ENCODE results near the gene EXOC6B. TPM values are rescaled to one million over a fixed set of nuclear protein-coding genes. Genes with fewer than 3 reads are reported as not detected.

The EXOC6B gene
- total RNA-seq, 2 donors from 2014 or later: 48.2 to 65.4 TPM

DNA sequence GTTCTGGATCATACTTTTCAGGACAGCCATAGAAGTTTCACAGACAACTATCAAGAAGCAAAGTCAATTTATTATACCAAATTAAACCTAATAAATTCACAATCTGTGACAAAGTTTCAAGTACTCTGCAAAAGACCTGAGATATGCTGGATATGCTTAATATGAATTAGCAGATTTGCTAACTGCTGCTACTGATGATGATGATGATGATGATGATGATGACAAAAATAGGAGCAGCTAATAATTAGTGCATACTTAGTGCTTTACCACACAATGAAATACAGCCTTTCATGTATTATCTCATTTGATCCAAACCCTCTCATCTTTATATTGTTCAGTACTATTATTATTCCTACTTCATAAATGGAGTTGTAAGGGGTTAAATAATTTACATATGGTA lies 462.4 kb downstream of the EXOC6B start:
- DNase-seq (ENCODE audit: low spot score): no peak

DNA sequence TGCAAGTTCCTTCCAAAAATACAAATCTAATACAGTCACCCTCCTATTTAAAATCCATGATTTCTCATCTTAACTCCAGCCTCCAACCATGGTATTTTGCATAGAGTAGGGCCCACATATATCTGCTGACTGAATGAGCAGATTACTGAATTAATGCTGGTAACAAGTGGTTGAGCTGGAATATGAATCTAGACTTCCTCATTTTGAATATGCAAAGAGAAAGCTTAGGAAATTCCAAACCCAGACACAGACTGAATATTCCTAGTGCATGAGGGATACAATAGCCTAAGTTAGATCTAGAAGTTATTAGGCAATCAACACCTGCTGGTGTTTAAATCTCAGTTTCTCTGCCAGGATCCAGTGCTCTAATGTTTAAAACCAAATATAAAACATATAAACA lies 463.1 kb downstream of the EXOC6B start:
- intact Hi-C loops (cut with DNase I): no loop called here
- no peak for DNase-seq (ENCODE audit: low spot score)

More for the DNA sequence above, 462.4 kb downstream of the EXOC6B start:
- intact Hi-C loops (cut with DNase I): no loop called here

DNA sequence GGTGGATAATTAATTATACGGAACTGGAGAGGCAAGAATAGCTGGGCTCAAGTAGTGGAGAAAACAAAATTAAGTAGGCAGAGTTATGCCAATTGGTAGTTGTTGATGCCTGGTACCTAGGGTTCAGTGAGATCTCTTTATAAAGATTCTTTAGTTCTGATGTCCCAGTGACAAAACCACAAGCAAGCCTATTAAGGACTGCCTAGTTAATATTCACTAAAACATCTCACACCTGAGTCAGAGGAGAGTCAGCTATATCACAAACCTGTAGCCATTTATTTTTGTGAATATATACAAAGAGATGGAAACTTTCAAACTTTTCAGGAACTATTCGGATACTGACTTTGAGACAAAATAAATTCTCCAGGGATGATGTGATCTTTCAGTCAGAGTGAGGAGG lies 464.3 kb downstream of the EXOC6B start:
- no peak for DNase-seq (ENCODE audit: low spot score)
- intact Hi-C loops (cut with DNase I): no loop called here

DNA sequence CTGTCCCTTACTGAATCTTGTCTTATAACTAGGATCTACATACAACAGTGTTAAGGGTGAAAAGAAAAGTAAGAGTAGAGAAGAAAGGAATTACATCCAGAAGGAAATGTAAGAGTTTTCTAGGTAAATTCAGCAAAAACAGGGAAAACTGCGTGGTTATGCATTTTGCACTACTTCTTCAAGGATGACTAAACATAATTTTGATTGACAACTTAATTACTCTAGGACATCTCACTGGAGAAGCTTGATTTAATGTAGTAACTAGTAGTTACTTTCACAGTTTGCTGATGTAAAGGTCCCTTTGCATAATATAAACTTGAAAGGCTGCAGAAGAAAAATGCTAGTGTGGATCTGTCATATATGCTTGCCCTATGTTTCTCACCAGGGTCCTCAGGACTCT lies 464.8 kb downstream of the EXOC6B start:
- DNase-seq (ENCODE audit: low spot score): no peak
- intact Hi-C loops (cut with DNase I): no loop called here

DNA sequence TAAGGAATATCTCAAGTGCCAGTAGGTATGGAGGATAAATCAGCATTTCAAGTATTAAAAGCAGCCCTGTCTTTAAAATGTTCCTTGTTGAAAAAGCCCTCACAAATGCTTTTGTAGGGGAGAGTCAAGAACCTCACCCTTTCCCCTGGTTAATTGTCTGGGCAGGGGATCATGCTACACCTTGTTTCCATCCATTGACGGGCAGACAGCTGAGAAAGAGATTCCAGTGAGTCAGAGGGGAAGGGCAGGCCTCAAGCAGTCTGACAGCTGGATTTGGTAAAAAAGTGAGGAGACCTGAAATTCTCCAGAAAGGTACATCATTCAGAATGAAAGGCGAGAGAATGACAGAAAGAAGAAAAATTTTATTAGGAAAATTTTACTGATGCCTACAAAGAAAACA lies 475.0 kb downstream of the EXOC6B start:
- DNase-seq (ENCODE audit: low spot score): no peak
- intact Hi-C loops (cut with DNase I): loop anchor here in 1 of 2 donors (10.0 kb wide), 1 partner anchor 1744 kb away; no protein-coding TSS in a partner anchor

- no peak for DNase-seq (ENCODE audit: low spot score)
- intact Hi-C loops (cut with DNase I): no loop called here
Measured at GRCh38 chr2:72349016-72349415, 476.8 kb downstream of the EXOC6B start.

- intact Hi-C loops (cut with DNase I): no loop called here
- DNase-seq (ENCODE audit: low spot score): no peak
Measured at GRCh38 chr2:72347081-72347480, 478.8 kb downstream of the EXOC6B start.

- no peak for DNase-seq (ENCODE audit: low spot score)
- intact Hi-C loops (cut with DNase I): no loop called here
Measured at GRCh38 chr2:72341639-72342038, 484.2 kb downstream of the EXOC6B start.

DNA sequence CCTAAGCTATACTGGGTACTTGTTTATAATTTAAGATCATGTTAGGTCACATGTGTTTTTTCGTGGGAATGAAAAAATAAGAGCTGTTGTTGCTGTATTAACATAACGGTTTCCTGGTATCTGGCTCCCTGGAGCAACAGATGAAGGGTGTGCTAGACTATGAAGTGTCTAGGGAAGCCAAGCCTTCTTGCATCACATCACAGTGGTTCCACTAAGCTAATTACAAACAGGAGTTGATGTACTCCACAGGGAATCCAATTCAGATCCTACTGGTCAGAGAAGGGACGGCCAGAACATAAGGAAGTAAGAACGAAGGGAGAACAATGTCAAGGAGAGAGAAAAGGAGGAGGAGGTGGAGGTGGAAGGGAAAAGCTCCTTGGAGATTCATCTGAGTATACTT lies 485.2 kb downstream of the EXOC6B start:
- no peak for DNase-seq (ENCODE audit: low spot score)
- intact Hi-C loops (cut with DNase I): no loop called here

GRCh38 chr2:72338076-72338475 lies 487.8 kb downstream of the EXOC6B start:
- intact Hi-C loops (cut with DNase I): no loop called here
- DNase-seq (ENCODE audit: low spot score): no peak

DNA sequence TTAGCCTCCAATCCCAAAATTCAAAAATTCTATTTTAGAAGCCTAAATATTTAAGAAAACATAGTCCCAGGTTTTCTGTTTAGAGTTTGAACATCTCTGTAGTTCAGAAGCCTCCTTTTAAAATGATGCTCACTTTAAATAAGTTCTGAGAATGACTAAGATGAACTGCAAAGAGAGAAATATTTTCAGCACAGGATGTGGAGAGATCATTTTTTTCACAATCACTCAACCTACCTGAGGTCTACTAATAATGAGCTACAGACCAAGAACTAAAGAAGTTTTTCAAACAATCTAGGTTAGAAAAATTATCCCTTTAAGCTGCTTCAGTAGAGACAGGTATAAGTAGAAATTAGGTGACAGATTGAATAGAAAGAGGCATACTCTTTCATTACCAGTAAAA lies 493.1 kb downstream of the EXOC6B start:
- no peak for DNase-seq (ENCODE audit: low spot score)

DNA sequence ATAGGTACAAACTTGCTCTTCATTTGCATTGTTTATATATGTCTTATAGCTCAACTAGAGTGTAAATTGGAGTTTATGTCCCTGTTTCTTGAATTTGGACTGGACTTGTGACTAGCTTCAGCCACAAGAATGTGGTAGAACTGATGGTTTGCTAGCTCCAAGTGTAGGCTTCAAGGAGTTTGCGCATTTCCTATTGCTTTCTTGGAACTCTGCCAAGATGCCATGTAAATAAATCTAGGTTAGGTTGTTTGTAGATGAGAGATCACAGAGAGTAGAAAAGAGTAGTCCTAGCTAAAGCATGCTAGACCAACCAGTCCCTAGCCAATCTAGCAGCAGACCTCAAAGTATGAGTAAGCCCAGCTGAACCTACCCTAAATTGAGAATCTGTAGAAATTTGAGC lies 495.2 kb downstream of the EXOC6B start:
- intact Hi-C loops (cut with DNase I): no loop called here
- DNase-seq (ENCODE audit: low spot score): no peak

More for the DNA sequence above, 493.1 kb downstream of the EXOC6B start:
- intact Hi-C loops (cut with DNase I): no loop called here

DNA sequence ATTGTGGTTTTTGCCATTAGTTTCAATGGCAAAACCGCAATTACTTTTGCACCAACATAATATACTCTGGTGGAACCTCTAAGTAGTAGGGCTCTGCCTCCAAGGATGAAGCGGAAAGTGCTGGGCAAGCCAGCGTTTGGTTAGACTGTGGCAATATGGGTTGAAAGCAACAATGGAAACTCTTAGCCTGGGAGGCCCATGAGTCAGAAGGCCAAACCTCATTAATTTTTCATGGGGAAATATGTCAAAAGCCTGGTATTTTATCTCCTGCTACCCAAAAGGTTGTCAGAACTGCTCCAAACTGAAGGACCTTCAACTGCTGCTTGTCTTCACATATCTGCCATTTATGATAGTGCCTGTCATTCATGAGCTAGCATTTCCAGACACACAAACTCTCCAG lies 499.1 kb downstream of the EXOC6B start:
- DNase-seq (ENCODE audit: low spot score): peak; percentile 38
- intact Hi-C loops (cut with DNase I): no loop called here

DNA sequence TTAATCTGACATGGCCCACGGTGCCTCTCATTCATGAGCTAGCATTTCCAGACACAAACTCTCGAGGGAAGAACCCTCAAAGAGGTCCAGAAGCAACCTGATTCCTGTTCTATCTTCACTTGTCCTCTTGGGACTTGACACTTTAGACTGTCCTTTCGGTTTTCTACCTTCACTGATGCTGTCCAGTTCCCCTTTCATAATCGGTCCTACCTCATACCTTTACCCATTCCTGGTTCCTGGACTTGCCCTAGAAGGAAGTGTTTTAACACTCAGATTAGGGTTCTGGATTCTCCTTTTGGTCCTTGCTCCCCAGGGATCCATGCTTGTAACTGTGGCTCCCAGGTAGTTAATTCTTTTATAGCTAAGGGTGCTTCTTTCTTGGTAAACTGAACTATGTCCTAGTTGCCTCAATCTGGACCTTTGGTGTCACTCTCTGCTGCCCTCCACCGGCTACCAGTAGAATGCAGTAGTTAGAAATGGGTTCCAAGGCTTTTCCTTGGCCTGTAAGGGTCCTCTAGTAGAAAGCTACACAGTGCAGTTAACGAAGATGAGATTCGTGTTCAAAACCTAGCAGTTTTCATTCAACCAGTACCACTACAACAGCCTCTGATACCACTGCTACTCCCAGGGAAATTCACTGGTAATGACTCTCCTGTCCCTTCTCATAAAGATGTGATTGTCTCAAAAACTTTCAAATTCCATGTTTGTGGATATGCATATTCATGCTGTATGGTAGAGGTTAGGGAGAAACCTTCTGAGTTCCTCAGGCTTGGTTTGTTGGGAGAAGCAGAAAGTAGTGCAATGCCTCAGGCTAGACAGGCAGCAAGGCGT lies 500.0 kb downstream of the EXOC6B start:
- DNase-seq (ENCODE audit: low spot score): no peak
- intact Hi-C loops (cut with DNase I): no loop called here

DNA sequence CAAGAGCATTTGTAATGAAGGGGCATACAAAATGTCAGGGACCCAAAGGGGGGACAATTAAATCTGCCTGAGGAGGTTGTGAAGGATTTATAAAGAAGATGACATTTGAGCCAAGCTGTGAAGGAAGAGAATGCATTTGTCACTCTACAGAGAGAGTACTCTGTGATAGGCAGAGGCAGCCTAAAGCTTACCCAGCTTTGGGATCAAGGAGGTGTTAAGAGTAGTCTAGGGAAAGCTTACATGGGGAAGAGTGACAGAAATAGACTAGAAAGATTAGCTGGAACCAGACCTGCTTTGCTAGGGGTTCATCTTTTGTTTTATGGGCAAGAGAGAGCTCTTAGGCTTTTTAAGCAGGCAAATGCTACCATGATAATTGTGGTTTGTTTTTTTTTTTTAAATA lies 509.1 kb downstream of the EXOC6B start:
- intact Hi-C loops (cut with DNase I): no loop called here
- DNase-seq (ENCODE audit: low spot score): no peak

- peak; percentile 47 for DNase-seq (ENCODE audit: low spot score)
- intact Hi-C loops (cut with DNase I): no loop called here
Measured at GRCh38 chr2:72300147-72300684, 525.6 kb downstream of the EXOC6B start.

- intact Hi-C loops (cut with DNase I): no loop called here
- DNase-seq (ENCODE audit: low spot score): no peak
Measured at GRCh38 chr2:72293620-72294019, 532.2 kb downstream of the EXOC6B start.

- no peak for DNase-seq (ENCODE audit: low spot score)
- intact Hi-C loops (cut with DNase I): no loop called here
Measured at GRCh38 chr2:72292433-72292832, 533.4 kb downstream of the EXOC6B start.

DNA sequence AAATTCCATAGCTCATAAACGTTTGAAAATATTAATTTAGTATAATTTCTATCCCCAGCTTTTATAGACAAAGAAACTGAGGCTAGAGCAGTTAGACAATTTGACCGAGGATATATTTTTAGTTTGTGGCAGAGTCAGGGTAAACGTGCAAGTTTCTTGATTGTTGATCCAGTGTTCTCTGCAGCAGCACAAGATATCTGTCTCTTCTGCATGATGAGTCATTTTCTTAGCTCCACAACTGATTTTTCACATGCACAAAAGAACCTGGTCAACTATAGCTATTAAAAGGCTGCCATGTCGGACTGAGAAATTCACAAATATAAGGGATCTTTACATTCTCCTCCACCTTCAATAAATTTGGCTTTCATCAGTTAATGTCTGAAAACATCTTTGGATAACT lies 534.8 kb downstream of the EXOC6B start:
- intact Hi-C loops (cut with DNase I): no loop called here
- no peak for DNase-seq (ENCODE audit: low spot score)

- intact Hi-C loops (cut with DNase I): no loop called here
- DNase-seq (ENCODE audit: low spot score): no peak
Measured at GRCh38 chr2:72289736-72290135, 536.1 kb downstream of the EXOC6B start.

- intact Hi-C loops (cut with DNase I): no loop called here
- DNase-seq (ENCODE audit: low spot score): no peak
Measured at GRCh38 chr2:72289283-72289682, 536.5 kb downstream of the EXOC6B start.
